Cardiac fibroblast (primary cell): ENCODE results near the gene BCAR1.
A peak's percentile ranks its signal among the peaks of the same experiment; 100 is the strongest.
"Not testable (repeated sequence)": the region's sequence is repeated elsewhere in the genome, so short reads cannot be mapped to it uniquely, and the experiment has no call there.

Experiments used
- DNase-seq, 2 donors: peaks; one replicate each; pipeline versions ENCODE4 v3.0.0 to v3.0.0-alpha.2; 2010; ENCODE audit warnings: low read depth in 2 of 2
- H3K4me3 ChIP-seq, 2 donors: replicated peaks in 1 of 2; 1 replicate in 1 of 2; 2 replicates in 1 of 2; pipeline ENCODE4 v1.5.1; 2011; ENCODE audit warnings: low read depth in 2 of 2, low read length in 2 of 2, mild to moderate bottlenecking in 2 of 2, moderate library complexity in 1 of 2
- TF ChIP-seq, protein P1 (sequence below): IDR thresholded peaks from one replicate; pipeline ENCODE4 v1.5.1; 2011; ENCODE audit warnings: low read depth, mild to moderate bottlenecking, low read length, inconsistent platforms

Gene BCAR1

DNA sequence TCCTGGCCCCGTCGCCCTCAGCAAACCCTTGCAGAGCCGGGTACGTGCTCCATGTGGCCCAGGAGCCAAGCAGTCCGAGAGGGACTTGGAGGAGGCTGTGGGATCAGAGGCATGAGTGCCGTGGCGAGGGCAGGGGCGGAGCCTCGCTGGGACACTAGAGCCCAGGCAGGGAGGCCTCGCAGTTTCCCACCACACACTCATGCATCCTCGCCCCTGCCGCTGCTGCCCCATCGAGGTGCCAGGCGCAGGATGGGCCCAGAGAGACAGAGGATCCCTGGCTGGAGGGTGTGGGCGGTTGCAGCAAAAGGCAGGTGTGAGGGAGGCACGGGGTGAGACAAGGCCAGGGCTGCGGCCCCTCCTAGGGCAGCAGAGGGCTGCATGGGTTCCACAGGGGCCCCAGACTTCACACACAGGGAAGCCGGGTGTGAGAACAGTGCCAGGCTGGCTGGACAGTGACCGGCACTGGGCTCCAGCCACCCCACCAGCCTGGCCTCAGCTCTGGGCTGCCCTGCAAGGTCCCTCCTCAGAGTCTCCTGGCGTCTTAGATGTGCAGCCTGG, 7.7 kb downstream of the BCAR1 start:
- DNase-seq = no peak
- H3K4me3 ChIP-seq = no peak overlapping the region
- TF ChIP-seq, protein P1, sequence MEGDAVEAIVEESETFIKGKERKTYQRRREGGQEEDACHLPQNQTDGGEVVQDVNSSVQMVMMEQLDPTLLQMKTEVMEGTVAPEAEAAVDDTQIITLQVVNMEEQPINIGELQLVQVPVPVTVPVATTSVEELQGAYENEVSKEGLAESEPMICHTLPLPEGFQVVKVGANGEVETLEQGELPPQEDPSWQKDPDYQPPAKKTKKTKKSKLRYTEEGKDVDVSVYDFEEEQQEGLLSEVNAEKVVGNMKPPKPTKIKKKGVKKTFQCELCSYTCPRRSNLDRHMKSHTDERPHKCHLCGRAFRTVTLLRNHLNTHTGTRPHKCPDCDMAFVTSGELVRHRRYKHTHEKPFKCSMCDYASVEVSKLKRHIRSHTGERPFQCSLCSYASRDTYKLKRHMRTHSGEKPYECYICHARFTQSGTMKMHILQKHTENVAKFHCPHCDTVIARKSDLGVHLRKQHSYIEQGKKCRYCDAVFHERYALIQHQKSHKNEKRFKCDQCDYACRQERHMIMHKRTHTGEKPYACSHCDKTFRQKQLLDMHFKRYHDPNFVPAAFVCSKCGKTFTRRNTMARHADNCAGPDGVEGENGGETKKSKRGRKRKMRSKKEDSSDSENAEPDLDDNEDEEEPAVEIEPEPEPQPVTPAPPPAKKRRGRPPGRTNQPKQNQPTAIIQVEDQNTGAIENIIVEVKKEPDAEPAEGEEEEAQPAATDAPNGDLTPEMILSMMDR = no peak

DNA sequence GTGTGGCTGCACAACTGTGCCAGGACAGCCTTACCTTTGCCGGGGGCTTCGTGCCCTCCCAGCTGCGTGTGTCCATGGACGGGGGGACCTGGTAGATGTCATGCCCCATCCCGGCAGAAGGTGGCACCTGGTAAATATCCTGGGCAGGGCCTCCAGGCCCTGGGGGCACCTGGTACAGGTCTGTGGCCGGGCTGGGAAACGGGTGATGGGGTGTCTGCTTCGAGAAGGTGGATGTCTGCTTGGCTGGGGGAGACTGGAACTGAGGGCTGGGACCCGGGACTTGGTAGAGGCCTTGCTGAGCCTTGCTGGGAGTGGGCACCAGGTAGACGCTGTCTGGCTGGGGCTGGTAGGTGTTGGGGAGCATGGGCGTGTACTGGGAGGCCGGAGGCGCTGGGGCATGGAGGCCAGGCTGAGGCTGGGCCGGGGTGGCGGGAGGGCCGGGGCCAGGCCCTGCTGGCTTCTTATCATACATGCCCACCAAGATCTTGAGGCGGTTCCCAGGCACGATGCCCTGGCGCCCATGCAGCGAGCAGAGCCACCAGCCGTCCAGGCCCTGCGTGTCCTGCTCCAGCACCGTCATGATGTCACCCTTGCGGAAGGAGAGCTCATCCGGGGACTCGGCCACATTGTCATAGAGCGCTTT, 8.9 kb downstream of the BCAR1 start:
- DNase-seq, H3K4me3 ChIP-seq: not testable (repeated sequence)

DNA sequence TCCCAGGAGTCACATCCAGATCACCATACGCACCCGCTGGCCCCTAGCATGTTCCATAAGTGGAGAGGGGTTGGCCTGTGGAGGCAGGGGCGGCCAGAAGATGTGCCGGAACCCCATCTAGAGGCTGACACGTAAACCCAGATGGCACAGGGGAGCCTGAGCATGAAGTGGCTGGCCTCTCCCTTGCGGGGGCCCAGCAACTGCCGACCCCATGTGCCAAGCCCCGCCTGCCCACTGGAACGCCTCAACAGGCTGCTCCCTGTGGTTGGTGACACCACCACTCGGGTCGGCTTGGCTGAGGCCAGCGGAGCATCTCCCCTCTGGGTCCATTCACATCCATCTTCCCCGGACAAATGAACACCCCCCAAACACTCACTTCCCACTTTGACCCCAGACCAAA, 9.5 kb downstream of the BCAR1 start:
- H3K4me3 ChIP-seq = no peak overlapping the region
- DNase-seq = no peak
- TF ChIP-seq, protein P1 = no peak

DNA sequence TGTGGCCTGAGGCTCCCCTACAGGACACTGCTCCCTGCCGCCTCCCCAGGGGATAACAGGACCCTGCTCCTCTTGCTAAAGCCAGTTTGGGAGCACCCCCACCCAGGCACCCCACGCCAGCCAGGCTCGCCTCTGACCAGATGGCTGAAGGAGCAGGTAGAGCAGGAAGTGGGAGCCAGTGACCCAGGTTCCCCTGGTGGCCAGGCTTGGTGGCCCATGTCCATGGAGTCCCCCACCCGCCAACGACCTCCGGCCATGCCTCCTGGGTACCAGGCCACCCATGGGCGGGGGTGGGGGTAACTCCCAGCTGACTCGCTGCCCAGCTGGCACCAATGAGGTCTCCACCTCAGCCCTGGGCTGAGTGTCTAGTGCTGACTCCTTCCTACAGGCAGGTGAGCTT, 10.0 kb downstream of the BCAR1 start:
- TF ChIP-seq, protein P1 = no peak
- no peak overlapping the region for H3K4me3 ChIP-seq
- no peak for DNase-seq

DNA sequence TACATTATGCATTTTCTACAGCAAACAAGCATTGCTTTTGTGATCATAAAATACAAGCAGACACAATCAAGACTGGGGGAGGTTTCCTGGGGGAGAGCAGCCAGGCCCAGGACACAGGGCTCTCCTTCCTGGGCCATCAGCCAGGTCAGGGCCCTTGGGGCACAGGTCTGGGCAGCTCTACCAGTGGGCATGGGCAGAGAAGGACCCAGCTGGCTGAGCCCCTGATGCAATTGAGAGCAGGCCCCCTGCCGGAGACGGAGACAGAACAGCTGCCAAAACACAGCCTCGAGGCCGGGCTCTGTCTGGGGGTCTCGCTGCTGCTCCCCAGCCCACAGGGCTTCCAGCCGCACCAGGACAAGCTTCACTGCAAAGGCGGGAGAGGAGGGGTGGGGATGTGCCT, 10.8 kb downstream of the BCAR1 start:
- not testable (repeated sequence) for DNase-seq, H3K4me3 ChIP-seq

DNA sequence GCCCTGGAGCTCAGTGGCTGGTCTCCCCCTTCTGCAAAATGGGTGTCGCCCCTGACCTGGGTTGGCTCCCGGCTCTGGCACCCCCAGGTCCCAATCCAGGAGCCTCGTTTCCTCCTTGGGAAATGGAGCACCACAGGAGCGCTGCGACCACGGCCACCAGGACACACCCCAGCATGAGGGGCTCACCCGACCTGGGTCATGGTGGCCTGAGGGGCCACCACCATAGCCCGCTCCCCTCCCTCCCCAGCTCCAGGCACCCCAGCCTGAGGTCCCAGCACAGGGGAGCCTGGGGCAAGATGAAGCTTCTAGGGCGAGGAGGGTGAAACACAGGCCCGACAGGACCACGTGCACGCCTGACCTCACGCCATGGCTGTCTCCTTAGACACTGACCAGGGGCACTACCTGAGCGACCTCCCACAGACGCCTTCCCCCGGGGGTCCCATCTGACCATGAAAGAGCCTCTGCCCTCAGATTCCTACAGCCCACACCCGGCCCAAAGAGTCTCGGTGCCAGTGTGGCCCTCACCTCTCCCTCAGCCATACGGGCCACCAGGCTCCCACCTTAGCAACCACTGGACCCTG, 11.8 kb downstream of the BCAR1 start:
- DNase-seq = no peak
- TF ChIP-seq, protein P1 = no peak
- H3K4me3 ChIP-seq = no peak overlapping the region

DNA sequence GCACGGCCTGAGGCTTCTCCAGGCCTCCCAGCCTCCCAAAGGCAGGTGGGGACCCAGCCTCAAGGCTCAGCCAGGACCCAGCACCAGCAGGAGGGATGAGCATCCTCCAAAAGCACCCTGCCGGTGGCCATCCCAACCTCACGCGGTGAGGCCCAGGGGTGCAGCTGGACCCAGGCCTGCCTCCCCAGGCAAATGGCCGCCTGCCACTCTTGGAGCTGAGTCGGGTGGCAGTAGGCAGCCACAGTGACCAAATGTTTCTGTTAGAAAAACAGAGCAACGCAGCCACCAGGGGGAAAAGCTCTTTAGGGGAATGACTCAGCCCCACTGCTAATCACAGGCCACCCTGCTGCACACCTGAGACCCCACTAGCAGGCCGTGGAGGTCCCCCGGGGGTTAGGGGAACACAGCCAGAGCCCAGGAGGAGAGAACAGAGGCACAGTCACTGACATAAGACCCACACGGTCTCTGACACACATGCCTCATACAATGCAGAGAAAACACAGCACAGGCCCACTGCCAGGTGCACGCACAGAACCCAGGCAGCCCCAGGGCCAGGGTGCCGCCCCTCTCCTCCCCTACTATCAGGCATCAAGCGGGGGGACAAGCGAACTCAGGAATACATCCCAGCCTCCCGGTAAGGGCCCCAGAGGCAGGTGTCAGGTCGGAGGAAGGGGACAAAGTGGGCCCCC, 12.4 kb downstream of the BCAR1 start:
- no peak for DNase-seq
- H3K4me3 ChIP-seq = no peak overlapping the region

More for the DNA sequence above, 12.4 kb downstream of the BCAR1 start:
- TF ChIP-seq, protein P1 = peak; percentile 23
